GM21526 (cell line): ENCODE data around the gene TXNRD1.
"Not testable (repeated sequence)": the region's sequence is repeated elsewhere in the genome, so short reads cannot be mapped to it uniquely, and the experiment has no call there.

ENCODE experiments used
- ATAC-seq: cut with Tn5 transposase; IDR thresholded peaks from one replicate; pipeline ENCODE4 v1.9.1; 2021; ENCODE audit warnings: moderate library complexity; ENCODE audit not compliant: unreplicated experiment, low FRiP score

TXNRD1 gene

DNA sequence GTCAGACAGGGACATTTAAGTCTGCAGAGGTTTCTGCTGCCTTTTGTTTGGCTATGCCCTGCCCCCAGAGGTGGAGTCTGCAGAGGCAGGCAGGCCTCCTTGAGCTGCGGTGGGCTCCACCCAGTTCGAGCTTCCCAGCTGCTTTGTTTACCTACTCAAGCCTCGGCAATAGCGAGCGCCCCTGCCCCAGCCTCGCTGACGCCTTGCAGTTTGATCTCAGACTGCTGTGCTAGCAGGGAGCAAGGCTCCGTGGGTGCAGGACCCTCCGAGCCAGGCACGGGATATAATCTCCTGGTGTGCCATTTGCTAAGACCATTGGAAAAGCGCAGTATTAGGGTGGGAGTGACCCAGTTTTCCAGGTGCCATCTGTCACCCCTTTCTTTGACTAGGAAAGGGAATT is 178.5 kb downstream of the TXNRD1 start:
- not testable (repeated sequence) for ATAC-seq
